ENCODE data around the gene GNPDA2.

Gene GNPDA2

DNA sequence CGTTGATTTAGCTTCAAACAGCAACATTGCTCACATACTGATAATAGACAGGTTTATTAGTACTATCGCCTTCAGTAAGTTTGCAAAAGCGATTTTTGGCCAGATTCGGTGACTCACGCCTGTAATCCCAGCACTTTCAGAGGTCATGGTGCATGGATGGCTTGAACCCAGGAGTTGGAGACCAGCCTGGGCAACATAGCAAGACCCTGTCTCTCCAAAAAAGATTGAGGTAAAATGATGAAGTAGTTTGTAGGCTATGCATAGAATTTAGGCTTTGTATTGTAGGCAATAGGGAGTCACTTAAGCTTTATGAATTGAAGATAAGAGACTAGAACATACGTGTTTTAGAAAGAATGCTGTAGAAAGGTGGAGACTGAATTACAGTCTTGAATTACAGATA lies 1.1 kb upstream of the GNPDA2 start:
- Histone ChIP-seq H3K27me3 (replicated peaks) (no peaks in the 10 kb centered on the region), H3K36me3 (replicated peaks) (no peaks in the 10 kb centered on the region), H3K27ac (no peak overlapping the region), H3K4me3 (ENCODE audit: low read depth, low read length) (no peak overlapping the region)
- in situ Hi-C loops (cut with HindIII; ENCODE audit: low pct_ligation_motif_present, low sequenced_read_pairs): no loop called here
- DNase-seq: no peak
- TF ChIP-seq, protein P1, sequence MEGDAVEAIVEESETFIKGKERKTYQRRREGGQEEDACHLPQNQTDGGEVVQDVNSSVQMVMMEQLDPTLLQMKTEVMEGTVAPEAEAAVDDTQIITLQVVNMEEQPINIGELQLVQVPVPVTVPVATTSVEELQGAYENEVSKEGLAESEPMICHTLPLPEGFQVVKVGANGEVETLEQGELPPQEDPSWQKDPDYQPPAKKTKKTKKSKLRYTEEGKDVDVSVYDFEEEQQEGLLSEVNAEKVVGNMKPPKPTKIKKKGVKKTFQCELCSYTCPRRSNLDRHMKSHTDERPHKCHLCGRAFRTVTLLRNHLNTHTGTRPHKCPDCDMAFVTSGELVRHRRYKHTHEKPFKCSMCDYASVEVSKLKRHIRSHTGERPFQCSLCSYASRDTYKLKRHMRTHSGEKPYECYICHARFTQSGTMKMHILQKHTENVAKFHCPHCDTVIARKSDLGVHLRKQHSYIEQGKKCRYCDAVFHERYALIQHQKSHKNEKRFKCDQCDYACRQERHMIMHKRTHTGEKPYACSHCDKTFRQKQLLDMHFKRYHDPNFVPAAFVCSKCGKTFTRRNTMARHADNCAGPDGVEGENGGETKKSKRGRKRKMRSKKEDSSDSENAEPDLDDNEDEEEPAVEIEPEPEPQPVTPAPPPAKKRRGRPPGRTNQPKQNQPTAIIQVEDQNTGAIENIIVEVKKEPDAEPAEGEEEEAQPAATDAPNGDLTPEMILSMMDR (IDR thresholded peaks at IDR 0.05; ENCODE audit: low read depth, low read length, missing control alignments): no peak

DNA sequence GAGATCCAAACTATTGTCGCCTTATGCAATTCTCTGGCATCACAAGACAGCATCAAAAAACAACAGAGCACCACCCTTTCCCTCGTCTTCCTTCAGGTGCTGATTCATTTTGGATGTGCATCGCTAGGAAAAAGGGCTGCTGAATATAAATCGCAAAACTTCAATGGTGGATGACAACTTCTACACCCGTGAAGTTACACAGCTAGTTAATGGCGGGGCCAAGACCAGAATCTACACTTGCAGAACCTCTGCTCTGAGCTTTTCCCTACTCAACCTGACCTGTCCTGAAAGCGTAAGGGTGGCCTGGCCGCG lies 674 bp downstream of the GNPDA2 start:
- TF ChIP-seq, protein P1 (IDR thresholded peaks at IDR 0.05; ENCODE audit: low read depth, low read length, missing control alignments): no peak
- no peaks in the 10 kb centered on the region for H3K27me3 ChIP-seq (replicated peaks)
- H3K4me3 ChIP-seq (ENCODE audit: low read depth, low read length): peak overlapping the region; percentile 89
- peak overlapping the region; percentile 62 for H3K27ac ChIP-seq
- in situ Hi-C loops (cut with HindIII; ENCODE audit: low pct_ligation_motif_present, low sequenced_read_pairs): no loop called here
- no peaks in the 10 kb centered on the region for H3K36me3 ChIP-seq (replicated peaks)
- DNase-seq: no peak

GRCh38 chr4:44725166-44725565 lies 1.2 kb downstream of the GNPDA2 start:
- Histone ChIP-seq H3K36me3 (replicated peaks) (no peaks in the 10 kb centered on the region), H3K27me3 (replicated peaks) (no peaks in the 10 kb centered on the region), H3K4me3 (ENCODE audit: low read depth, low read length) (peak overlapping the region; percentile 89), H3K27ac (no peak overlapping the region)
- no peak for DNase-seq
- TF ChIP-seq, protein P1 (IDR thresholded peaks at IDR 0.05; ENCODE audit: low read depth, low read length, missing control alignments): no peak
- in situ Hi-C loops (cut with HindIII; ENCODE audit: low pct_ligation_motif_present, low sequenced_read_pairs): no loop called here

GRCh38 chr4:44722001-44722400 lies 4.4 kb downstream of the GNPDA2 start:
- in situ Hi-C loops (cut with HindIII; ENCODE audit: low pct_ligation_motif_present, low sequenced_read_pairs): no loop called here
- Histone ChIP-seq H3K36me3 (replicated peaks) (no peaks in the 10 kb centered on the region), H3K27ac (no peak overlapping the region), H3K4me3 (ENCODE audit: low read depth, low read length) (no peak overlapping the region), H3K27me3 (replicated peaks) (no peaks in the 10 kb centered on the region)
- DNase-seq: no peak
- TF ChIP-seq, protein P1 (IDR thresholded peaks at IDR 0.05; ENCODE audit: low read depth, low read length, missing control alignments): no peak

GRCh38 chr4:44720371-44720770 lies 6.0 kb downstream of the GNPDA2 start:
- H3K27ac ChIP-seq: no peak overlapping the region
- no peak for DNase-seq
- in situ Hi-C loops (cut with HindIII; ENCODE audit: low pct_ligation_motif_present, low sequenced_read_pairs): no loop called here
- H3K27me3 ChIP-seq (replicated peaks): no peaks in the 10 kb centered on the region
- H3K36me3 ChIP-seq (replicated peaks): no peaks in the 10 kb centered on the region
- TF ChIP-seq, protein P1 (IDR thresholded peaks at IDR 0.05; ENCODE audit: low read depth, low read length, missing control alignments): no peak
- no peak overlapping the region for H3K4me3 ChIP-seq (ENCODE audit: low read depth, low read length)

DNA sequence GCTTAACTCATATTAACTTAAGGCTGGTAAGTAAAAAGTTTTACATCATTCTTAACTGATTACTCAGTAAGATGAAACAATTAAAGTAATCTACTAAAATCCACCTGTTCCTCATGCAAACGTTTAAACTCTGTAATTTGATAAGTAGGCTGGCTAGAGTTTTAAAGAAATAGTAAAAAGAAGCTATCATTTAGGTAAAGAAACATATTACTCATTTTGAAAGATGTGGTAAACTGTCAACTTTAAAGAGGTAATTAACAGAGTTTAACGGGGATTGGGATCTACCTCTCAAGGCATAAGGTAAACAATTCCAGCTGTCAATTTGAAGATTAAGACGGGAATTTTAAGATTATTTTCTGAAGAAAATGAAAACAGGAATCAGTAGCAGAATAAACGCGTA lies 9.8 kb downstream of the GNPDA2 start:
- DNase-seq: no peak
- TF ChIP-seq, protein P1 (IDR thresholded peaks at IDR 0.05; ENCODE audit: low read depth, low read length, missing control alignments): no peak

More for the DNA sequence above, 9.8 kb downstream of the GNPDA2 start:
- in situ Hi-C loops (cut with HindIII; ENCODE audit: low pct_ligation_motif_present, low sequenced_read_pairs): no loop called here
- no peaks in the 10 kb centered on the region for H3K36me3 ChIP-seq (replicated peaks)
- H3K27me3 ChIP-seq (replicated peaks): no peaks in the 10 kb centered on the region
- no peak overlapping the region for H3K4me3 ChIP-seq (ENCODE audit: low read depth, low read length)
- no peak overlapping the region for H3K27ac ChIP-seq

All from brain microvascular endothelial cell (primary cell).